Fibroblast of lung (primary cell): ENCODE measurements around the gene TMPRSS4. TPM values are rescaled to one million over a fixed set of nuclear protein-coding genes. Genes with fewer than 3 reads are reported as not detected.

Source experiments
- DNase-seq, 2 donors: peaks; one replicate each; pipeline versions ENCODE4 v3.0.0 to v3.0.0-alpha.2; 2010; ENCODE audit warnings: low read depth in 2 of 2
- H2AFZ ChIP-seq: 2 replicates; pipeline ENCODE4 v1.5.1; 2012; ENCODE audit warnings: low read length, control low read depth, inconsistent platforms
- H3K27ac ChIP-seq: 2 replicates; pipeline ENCODE4 v1.5.1; 2011; ENCODE audit warnings: low read length, control low read depth; ENCODE audit not compliant: insufficient read depth
- H3K27me3 ChIP-seq: 2 replicates; pipeline ENCODE4 v1.5.1; 2011; ENCODE audit warnings: mild to moderate bottlenecking, low read length; ENCODE audit not compliant: control insufficient read depth, insufficient read depth
- H3K36me3 ChIP-seq: 2 replicates; pipeline ENCODE4 v1.5.1; 2011; ENCODE audit warnings: low read length; ENCODE audit not compliant: control insufficient read depth, insufficient read depth
- H3K4me1 ChIP-seq: 2 replicates; pipeline ENCODE4 v1.5.1; 2011; ENCODE audit warnings: low read length; ENCODE audit not compliant: control insufficient read depth, insufficient read depth; ENCODE audit errors: extremely low read depth
- H3K4me2 ChIP-seq: 2 replicates; pipeline ENCODE4 v1.5.1; 2011; ENCODE audit warnings: low read length, control low read depth; ENCODE audit not compliant: insufficient read depth; ENCODE audit errors: extremely low read depth
- H3K4me3 ChIP-seq, 4 experiments: fragments of 200-600 bp in 1 of 4; sonication (generic) in 1 of 4; replicated peaks in 1 of 4; 2 replicates each; pipeline ENCODE4 v1.5.1; 2011 to 2016; ENCODE audit warnings: low read length in 4 of 4, low read depth in 3 of 4, mild to moderate bottlenecking in 3 of 4, control low read depth in 2 of 4, inconsistent platforms in 1 of 4, mixed read lengths in 1 of 4; ENCODE audit not compliant: insufficient read depth in 1 of 4; ENCODE audit errors: control extremely low read depth in 1 of 4
- H3K79me2 ChIP-seq: 2 replicates; pipeline ENCODE4 v1.5.1; 2012; ENCODE audit warnings: mild to moderate bottlenecking, low read length, inconsistent platforms; ENCODE audit not compliant: control insufficient read depth, insufficient read depth
- H3K9ac ChIP-seq: 2 replicates; pipeline ENCODE4 v1.5.1; 2011; ENCODE audit warnings: mild to moderate bottlenecking, low read length, control low read depth; ENCODE audit not compliant: insufficient read depth
- H3K9me3 ChIP-seq: 2 replicates; pipeline ENCODE4 v1.5.1; 2012; ENCODE audit warnings: low read depth, low read length; ENCODE audit not compliant: control insufficient read depth, insufficient read depth
- H4K20me1 ChIP-seq: 2 replicates; pipeline ENCODE4 v1.5.1; 2011; ENCODE audit warnings: low read length; ENCODE audit not compliant: control insufficient read depth, insufficient read depth; ENCODE audit errors: extremely low read depth
- CTCF ChIP-seq, 2 donors: IDR thresholded peaks in 1 of 2; conservative IDR thresholded peaks in 1 of 2; 1 replicate in 1 of 2; 2 replicates in 1 of 2; pipeline ENCODE4 v1.5.1; 2011 to 2012; ENCODE audit warnings: low read length in 2 of 2, control low read depth in 1 of 2, inconsistent platforms in 1 of 2, low read depth in 1 of 2, mild to moderate bottlenecking in 1 of 2
- EZH2 ChIP-seq: IDR thresholded peaks from 2 replicates; pipeline ENCODE4 v1.5.1; 2012; ENCODE audit warnings: low read length, control low read depth, mild to moderate bottlenecking; ENCODE audit errors: missing control alignments
- polyA plus RNA-seq, 2 donors: library from polyadenylated mRNA; depleted of rRNA in 1 of 2; stranded (reverse) in 1 of 2; unstranded in 1 of 2; fragments of >200 nt; gene quantifications; 2 replicates each; pipeline ENCODE4 v1.2.1, GENCODE V29; 2011 to 2012; ENCODE audit warnings: missing spikeins in 1 of 2
- total RNA-seq: library from RNA; depleted of rRNA; stranded (reverse); fragments of >200 nt; gene quantifications from 2 replicates; pipeline ENCODE4 v1.2.1, GENCODE V29; 2014

Gene TMPRSS4
- total and polyA plus RNA-seq, 2 donors (not counting 1 experiment from before 2014, with no cell fraction given): not detected

DNA sequence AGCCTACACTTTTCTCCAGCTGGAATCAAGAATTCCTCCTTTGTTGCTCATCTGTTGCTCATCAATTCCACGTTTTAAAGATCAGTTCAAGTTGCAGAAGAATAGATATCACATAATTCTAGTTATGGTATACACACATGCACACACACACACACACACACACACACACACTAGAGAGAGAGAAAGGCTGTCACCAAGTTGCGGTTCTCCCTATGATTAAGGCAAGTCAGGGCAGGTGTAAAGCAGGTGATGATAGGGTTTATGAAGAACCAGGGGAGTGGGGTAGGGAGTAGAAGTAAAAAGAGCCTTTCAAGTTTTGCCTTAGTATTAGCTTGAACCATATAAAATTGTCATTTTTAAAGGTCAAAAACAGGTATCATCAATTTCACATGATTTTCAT lies 31.7 kb upstream of the TMPRSS4 start:
- Histone ChIP-seq H2AFZ (no peak overlapping the region), H3K9ac (no peak overlapping the region), H3K27ac (no peak overlapping the region), H3K4me1 (no peaks in the 10 kb centered on the region), H3K36me3 (no peaks in the 10 kb centered on the region), H3K79me2 (no peaks in the 10 kb centered on the region), H4K20me1 (no peaks in the 10 kb centered on the region), H3K9me3 (no peaks in the 10 kb centered on the region), H3K4me3 (no peak overlapping the region), H3K27me3 (peaks cover 4% of the 10 kb centered on the region), H3K4me2 (no peak overlapping the region)
- TF ChIP-seq EZH2: no peak
- TF ChIP-seq CTCF (conservative IDR thresholded peaks at IDR 0.05 in 1 of 2, IDR thresholded peaks at IDR 0.05 in 1 of 2; ENCODE audit: low read depth in 1 of 2, low read length in 2 of 2): no peak
- DNase-seq: no peak

DNA sequence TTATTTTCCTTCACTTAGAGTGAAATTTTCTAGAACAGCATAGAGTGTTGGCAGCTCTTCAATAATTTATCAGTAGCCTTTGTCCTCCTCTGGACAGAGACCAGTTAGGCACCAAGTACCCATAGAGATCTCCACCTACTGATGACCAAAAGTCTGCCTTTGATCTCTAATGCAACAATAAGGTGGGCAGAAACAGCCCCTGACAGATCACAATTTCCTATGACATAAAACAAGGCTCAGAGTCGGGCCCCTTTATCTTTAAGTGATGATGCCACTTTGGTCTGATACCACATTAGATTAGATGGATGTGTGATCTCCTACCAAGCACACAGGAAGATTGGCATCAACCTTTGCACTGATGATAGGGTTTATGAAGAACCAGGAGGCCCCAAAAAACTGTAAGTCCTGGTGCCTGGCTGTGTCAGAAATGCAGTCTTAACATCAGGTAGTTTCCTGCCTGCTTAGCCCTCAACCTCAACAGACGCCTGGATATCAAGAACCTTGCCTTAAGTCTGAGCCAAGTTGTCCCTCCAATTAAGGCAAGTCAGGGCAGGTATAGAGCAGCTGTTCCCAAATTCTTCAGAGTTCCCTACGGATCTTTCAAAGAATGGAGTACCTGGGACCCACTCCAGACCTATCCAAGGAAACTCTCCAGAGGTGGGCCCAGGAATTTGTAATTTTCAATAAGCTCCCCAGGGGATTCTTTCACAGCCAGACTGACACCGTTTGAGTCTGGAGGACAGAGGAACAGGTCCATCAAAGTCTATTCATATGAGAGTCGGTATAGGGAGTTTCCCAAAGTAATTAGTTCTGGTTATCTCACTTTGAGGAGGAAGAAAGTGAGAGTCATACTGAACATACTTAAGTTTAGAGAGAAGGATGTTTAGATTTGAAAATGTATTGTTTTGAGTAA lies 30.6 kb upstream of the TMPRSS4 start:
- TF ChIP-seq EZH2 (no peak), CTCF (conservative IDR thresholded peaks at IDR 0.05 in 1 of 2, IDR thresholded peaks at IDR 0.05 in 1 of 2; ENCODE audit: low read depth in 1 of 2, low read length in 2 of 2) (no peak)
- Histone ChIP-seq H3K9me3 (no peaks in the 10 kb centered on the region), H3K4me1 (no peaks in the 10 kb centered on the region), H3K36me3 (no peaks in the 10 kb centered on the region), H3K27me3 (peaks cover 4% of the 10 kb centered on the region), H3K79me2 (no peaks in the 10 kb centered on the region), H3K9ac (no peak overlapping the region), H3K4me2 (no peak overlapping the region), H4K20me1 (no peaks in the 10 kb centered on the region), H2AFZ (no peak overlapping the region), H3K4me3 (no peak overlapping the region), H3K27ac (no peak overlapping the region)
- DNase-seq: no peak

- Histone ChIP-seq H4K20me1 (no peaks in the 10 kb centered on the region), H2AFZ (no peak overlapping the region), H3K36me3 (no peaks in the 10 kb centered on the region), H3K9me3 (no peaks in the 10 kb centered on the region), H3K4me1 (no peaks in the 10 kb centered on the region), H3K4me2 (no peak overlapping the region), H3K27me3 (peaks cover 4% of the 10 kb centered on the region), H3K27ac (no peak overlapping the region), H3K4me3 (no peak overlapping the region), H3K9ac (no peak overlapping the region), H3K79me2 (no peaks in the 10 kb centered on the region)
- DNase-seq: no peak
- TF ChIP-seq CTCF (conservative IDR thresholded peaks at IDR 0.05 in 1 of 2, IDR thresholded peaks at IDR 0.05 in 1 of 2; ENCODE audit: low read depth in 1 of 2, low read length in 2 of 2): no peak
- TF ChIP-seq EZH2: no peak
These were observed 29.7 kb upstream of the TMPRSS4 start for GRCh38 chr11:118046964-118047700.
